ENCODE data around the gene FBXL17.

Gene FBXL17

GRCh38 chr5:108111736-108112135 lies 270.2 kb downstream of the FBXL17 start:
- Mint-ChIP-seq H3K27me3 (no peaks in the 10 kb centered on the region), H3K4me1 (ENCODE audit: low read depth) (no peaks in the 10 kb centered on the region), H3K27ac (no peak overlapping the region), H3K36me3 (ENCODE audit: low read depth) (peaks cover 19% of the 10 kb centered on the region), H3K4me3 (no peak overlapping the region), H3K9me3 (peaks cover 5% of the 10 kb centered on the region)
- no peak for DNase-seq

- peaks cover 25% of the 10 kb centered on the region for H3K36me3 Mint-ChIP-seq (ENCODE audit: low read depth)
- no peak overlapping the region for H3K27ac Mint-ChIP-seq
Measured at GRCh38 chr5:108109059-108109458, 272.8 kb downstream of the FBXL17 start.

DNA sequence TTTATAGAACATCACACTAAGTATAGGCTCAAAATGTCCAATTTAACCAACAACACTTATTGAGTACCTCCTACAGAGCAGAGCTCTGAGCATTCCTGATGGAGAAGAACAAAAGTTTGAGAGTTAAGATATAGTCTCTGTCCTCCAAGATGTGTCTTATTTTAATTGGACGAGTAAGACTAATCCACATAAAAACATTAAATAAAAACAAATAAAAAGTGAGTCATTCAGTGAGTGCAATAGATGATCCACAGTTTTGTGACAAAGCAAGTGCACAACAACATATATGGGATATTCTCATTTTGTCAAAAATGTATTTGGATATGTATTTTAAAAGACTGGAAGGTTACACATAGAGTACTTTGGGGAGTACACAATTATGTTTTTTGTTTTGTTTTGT lies 277.4 kb downstream of the FBXL17 start:
- Mint-ChIP-seq H3K9me3 (no peaks in the 10 kb centered on the region), H3K4me3 (no peak overlapping the region), H3K27me3 (no peaks in the 10 kb centered on the region), H3K27ac (no peak overlapping the region), H3K4me1 (ENCODE audit: low read depth) (no peaks in the 10 kb centered on the region), H3K36me3 (ENCODE audit: low read depth) (peaks cover 21% of the 10 kb centered on the region)
- DNase-seq = no peak

More at GRCh38 chr5:108109059-108109458, 272.8 kb downstream of the FBXL17 start:
- Mint-ChIP-seq H3K9me3 (peaks cover 5% of the 10 kb centered on the region), H3K4me1 (ENCODE audit: low read depth) (no peaks in the 10 kb centered on the region), H3K27me3 (no peaks in the 10 kb centered on the region), H3K4me3 (no peak overlapping the region)
- no peak for DNase-seq

DNA sequence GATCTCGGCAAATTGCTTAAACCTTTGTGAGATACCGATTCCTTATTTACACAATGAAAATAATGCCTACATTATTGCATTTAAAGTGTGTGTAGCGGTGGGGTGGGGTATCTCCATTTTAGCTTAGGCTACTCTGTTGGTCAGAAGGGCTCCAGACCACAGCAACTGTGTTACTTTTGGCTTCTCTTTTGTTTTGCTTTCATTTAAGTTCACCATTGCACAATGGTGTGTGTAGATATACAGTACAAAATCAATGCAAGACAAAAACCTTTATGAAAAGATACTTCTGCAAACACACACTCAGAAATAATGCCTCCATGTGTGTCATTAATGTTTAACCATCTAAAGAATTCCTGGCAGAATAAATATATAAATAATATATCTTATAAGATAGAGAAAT lies 279.4 kb downstream of the FBXL17 start:
- Mint-ChIP-seq H3K27ac (no peak overlapping the region), H3K36me3 (ENCODE audit: low read depth) (peaks cover 17% of the 10 kb centered on the region), H3K4me1 (ENCODE audit: low read depth) (no peaks in the 10 kb centered on the region), H3K4me3 (no peak overlapping the region), H3K27me3 (no peaks in the 10 kb centered on the region), H3K9me3 (no peaks in the 10 kb centered on the region)
- DNase-seq = no peak

DNA sequence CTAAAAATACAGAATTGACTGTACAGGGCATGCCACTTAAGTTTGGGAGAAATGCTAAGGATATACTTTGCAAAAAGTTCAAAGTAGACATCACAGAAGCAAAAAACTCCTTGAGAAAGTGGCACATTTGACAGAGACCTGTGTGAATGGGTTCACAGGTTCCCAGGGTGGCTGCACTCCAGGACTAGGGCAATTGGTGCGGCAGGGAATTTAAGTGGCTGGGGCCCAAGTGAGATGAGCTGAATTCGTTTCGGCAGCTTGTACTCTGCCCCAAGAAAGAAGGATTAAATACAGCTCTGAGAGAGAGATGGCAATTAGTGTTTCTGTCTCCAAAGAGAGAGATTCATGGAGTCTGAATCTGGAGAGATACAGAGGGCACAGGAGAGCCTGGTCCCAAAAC lies 280.1 kb downstream of the FBXL17 start:
- Mint-ChIP-seq H3K36me3 (ENCODE audit: low read depth) (peaks cover 17% of the 10 kb centered on the region), H3K27ac (no peak overlapping the region), H3K4me3 (no peak overlapping the region), H3K27me3 (no peaks in the 10 kb centered on the region), H3K9me3 (no peaks in the 10 kb centered on the region), H3K4me1 (ENCODE audit: low read depth) (no peaks in the 10 kb centered on the region)
- no peak for DNase-seq

DNA sequence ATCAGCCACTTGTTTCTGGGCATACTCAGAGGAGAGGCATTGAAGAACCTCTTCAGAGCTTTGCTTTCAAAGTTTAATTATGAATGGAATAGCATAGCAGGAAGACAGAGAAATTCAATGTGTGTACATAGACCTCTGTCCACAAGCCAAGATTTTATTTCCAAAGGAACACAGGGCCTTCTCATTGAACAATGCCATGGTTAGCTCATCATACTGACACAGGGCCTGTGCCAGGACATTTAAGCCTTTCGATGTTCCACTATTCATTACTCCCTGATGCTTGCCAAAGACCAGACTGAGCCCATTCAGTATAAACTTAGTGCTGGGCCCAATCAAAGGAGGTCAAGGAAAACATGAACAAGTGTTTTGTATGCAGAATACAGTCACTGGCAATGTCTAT lies 280.8 kb downstream of the FBXL17 start:
- Mint-ChIP-seq H3K9me3 (no peaks in the 10 kb centered on the region), H3K4me1 (ENCODE audit: low read depth) (no peaks in the 10 kb centered on the region)
- no peak for DNase-seq

GRCh38 chr5:108094800-108095199 lies 287.1 kb downstream of the FBXL17 start:
- Mint-ChIP-seq H3K36me3 (ENCODE audit: low read depth) (no peaks in the 10 kb centered on the region), H3K9me3 (no peaks in the 10 kb centered on the region), H3K4me3 (no peak overlapping the region), H3K4me1 (ENCODE audit: low read depth) (no peaks in the 10 kb centered on the region), H3K27me3 (no peaks in the 10 kb centered on the region), H3K27ac (no peak overlapping the region)
- DNase-seq = no peak

More for the DNA sequence above, 280.8 kb downstream of the FBXL17 start:
- H3K27me3 Mint-ChIP-seq = no peaks in the 10 kb centered on the region
- H3K36me3 Mint-ChIP-seq (ENCODE audit: low read depth) = peaks cover 13% of the 10 kb centered on the region
- H3K4me3 Mint-ChIP-seq = no peak overlapping the region
- H3K27ac Mint-ChIP-seq = no peak overlapping the region

- no peak overlapping the region for H3K4me3 Mint-ChIP-seq
- no peaks in the 10 kb centered on the region for H3K36me3 Mint-ChIP-seq (ENCODE audit: low read depth)
- H3K9me3 Mint-ChIP-seq = no peaks in the 10 kb centered on the region
- no peak for DNase-seq
- H3K4me1 Mint-ChIP-seq (ENCODE audit: low read depth) = no peaks in the 10 kb centered on the region
- H3K27me3 Mint-ChIP-seq = no peaks in the 10 kb centered on the region
- H3K27ac Mint-ChIP-seq = no peak overlapping the region
Measured at GRCh38 chr5:108093186-108093585, 288.7 kb downstream of the FBXL17 start.

DNA sequence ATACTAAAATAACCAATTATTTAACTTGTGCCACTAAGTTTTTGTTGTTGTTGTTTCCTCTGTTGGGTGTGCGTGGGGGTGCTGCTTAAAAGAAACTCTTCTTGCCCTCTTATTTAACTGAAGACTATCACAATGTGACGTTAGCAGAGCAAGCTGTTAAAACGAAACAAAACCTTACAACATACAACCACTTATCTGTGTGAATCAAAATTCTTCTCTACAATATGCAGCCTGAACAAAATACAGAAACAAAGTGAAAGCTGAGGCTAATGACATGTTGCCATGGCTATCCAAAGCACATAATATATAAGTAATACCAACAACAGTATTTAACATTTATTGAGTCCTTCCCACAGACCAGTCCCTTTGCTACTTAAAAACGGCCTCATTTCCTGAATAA lies 291.0 kb downstream of the FBXL17 start:
- H3K27me3 Mint-ChIP-seq = no peaks in the 10 kb centered on the region
- H3K4me3 Mint-ChIP-seq = no peak overlapping the region
- no peak for DNase-seq
- peaks cover 5% of the 10 kb centered on the region for H3K36me3 Mint-ChIP-seq (ENCODE audit: low read depth)
- H3K27ac Mint-ChIP-seq = no peak overlapping the region
- no peaks in the 10 kb centered on the region for H3K4me1 Mint-ChIP-seq (ENCODE audit: low read depth)
- H3K9me3 Mint-ChIP-seq = no peaks in the 10 kb centered on the region

DNA sequence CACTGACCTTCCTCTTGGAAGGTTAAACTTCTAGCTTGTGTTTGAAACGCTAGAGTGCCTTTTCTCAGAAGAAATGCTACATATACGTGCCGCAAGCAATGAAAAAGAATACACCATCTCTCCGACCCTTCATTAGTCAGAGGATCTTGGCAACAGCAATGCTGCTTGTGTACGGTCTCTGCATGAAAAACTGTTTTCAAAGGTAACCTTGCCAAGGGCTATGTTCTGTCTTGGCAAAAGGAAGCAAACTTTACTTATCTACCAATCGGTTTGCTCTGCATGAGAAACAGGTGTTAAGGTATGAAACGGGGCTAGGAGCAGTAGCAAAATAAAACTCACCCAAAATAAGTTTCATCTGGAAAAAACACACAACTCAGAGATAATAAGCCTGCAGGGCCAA lies 297.8 kb downstream of the FBXL17 start:
- Mint-ChIP-seq H3K4me1 (ENCODE audit: low read depth) (no peaks in the 10 kb centered on the region), H3K9me3 (no peaks in the 10 kb centered on the region), H3K36me3 (ENCODE audit: low read depth) (peaks cover 11% of the 10 kb centered on the region), H3K27me3 (no peaks in the 10 kb centered on the region), H3K27ac (no peak overlapping the region), H3K4me3 (no peak overlapping the region)
- DNase-seq = no peak

DNA sequence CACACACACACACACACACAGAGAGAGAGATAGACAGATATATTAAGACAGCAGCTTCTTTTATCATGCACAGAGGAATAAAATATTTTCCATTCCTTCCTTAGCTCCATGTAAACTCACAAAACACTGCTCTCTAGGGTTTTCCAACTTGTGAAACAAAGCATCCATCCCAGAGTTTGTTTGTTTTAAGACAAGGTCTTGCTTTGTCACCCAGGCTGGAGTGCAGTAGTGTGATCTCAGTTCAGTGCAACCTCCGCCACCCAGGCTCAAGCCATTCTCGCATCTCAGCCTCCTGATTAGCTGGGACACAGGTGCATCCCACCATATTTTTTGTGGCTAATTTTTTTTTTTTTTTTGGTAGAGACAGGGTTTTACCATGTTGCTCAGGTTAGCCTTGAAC lies 298.7 kb downstream of the FBXL17 start:
- DNase-seq = no peak
- no peaks in the 10 kb centered on the region for H3K9me3 Mint-ChIP-seq
- no peak overlapping the region for H3K27ac Mint-ChIP-seq
- no peak overlapping the region for H3K4me3 Mint-ChIP-seq
- peaks cover 12% of the 10 kb centered on the region for H3K36me3 Mint-ChIP-seq (ENCODE audit: low read depth)
- H3K4me1 Mint-ChIP-seq (ENCODE audit: low read depth) = no peaks in the 10 kb centered on the region
- no peaks in the 10 kb centered on the region for H3K27me3 Mint-ChIP-seq

DNA sequence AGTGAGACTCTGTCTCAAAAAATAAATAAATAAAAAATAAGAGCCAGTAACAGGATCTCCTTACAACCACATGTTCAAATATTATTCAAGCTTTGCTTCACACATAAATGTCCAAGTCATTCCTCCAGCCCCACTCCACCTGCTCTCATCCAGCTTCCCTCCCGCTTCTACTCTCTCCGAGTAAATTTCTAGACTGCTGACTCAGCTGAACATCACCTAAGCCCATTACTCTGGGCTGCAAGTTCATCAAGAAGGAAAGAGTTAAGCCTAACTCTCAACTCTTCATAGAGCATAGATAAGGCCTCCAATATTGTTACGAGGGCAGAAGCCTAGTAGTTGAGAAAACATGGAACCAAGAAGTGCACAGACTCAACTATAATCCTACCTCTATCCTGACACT lies 300.2 kb downstream of the FBXL17 start:
- Mint-ChIP-seq H3K9me3 (no peaks in the 10 kb centered on the region), H3K4me1 (ENCODE audit: low read depth) (no peaks in the 10 kb centered on the region), H3K27ac (no peak overlapping the region), H3K36me3 (ENCODE audit: low read depth) (peaks cover 13% of the 10 kb centered on the region), H3K4me3 (no peak overlapping the region), H3K27me3 (no peaks in the 10 kb centered on the region)
- no peak for DNase-seq

GRCh38 chr5:108079753-108080152 lies 302.1 kb downstream of the FBXL17 start:
- no peak overlapping the region for H3K4me3 Mint-ChIP-seq
- H3K27ac Mint-ChIP-seq = no peak overlapping the region
- H3K9me3 Mint-ChIP-seq = peaks cover 6% of the 10 kb centered on the region
- no peak for DNase-seq
- H3K36me3 Mint-ChIP-seq (ENCODE audit: low read depth) = peaks cover 20% of the 10 kb centered on the region
- no peaks in the 10 kb centered on the region for H3K4me1 Mint-ChIP-seq (ENCODE audit: low read depth)
- H3K27me3 Mint-ChIP-seq = no peaks in the 10 kb centered on the region

DNA sequence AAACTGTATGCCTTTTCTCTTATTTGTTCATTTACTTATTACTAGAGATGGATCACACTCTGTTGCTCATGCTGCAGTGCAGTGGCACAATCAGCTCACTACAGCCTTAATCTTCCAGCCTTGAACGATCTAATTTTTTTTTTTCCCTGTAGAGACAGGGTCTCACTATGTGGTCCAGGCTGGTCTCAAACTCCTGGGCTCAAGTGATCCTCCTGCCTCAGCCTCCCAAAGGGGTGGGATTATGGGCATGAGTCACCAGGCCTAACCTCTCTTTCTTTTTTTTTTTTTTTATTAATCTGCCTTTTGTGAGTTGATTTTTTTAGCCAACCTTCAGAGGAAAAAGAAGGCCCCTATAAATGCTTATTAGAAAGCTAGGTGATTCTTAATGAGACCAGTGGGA lies 303.0 kb downstream of the FBXL17 start:
- Mint-ChIP-seq H3K9me3 (peaks cover 11% of the 10 kb centered on the region), H3K36me3 (ENCODE audit: low read depth) (peaks cover 24% of the 10 kb centered on the region), H3K27ac (no peak overlapping the region), H3K27me3 (no peaks in the 10 kb centered on the region), H3K4me3 (no peak overlapping the region), H3K4me1 (ENCODE audit: low read depth) (no peaks in the 10 kb centered on the region)
- DNase-seq = no peak

GRCh38 chr5:108078345-108078744 lies 303.6 kb downstream of the FBXL17 start:
- DNase-seq = no peak
- Mint-ChIP-seq H3K9me3 (peaks cover 14% of the 10 kb centered on the region), H3K27ac (no peak overlapping the region), H3K27me3 (no peaks in the 10 kb centered on the region), H3K4me3 (no peak overlapping the region), H3K4me1 (ENCODE audit: low read depth) (no peaks in the 10 kb centered on the region), H3K36me3 (ENCODE audit: low read depth) (peaks cover 24% of the 10 kb centered on the region)

GRCh38 chr5:108074626-108075025 lies 307.3 kb downstream of the FBXL17 start:
- peaks cover 4% of the 10 kb centered on the region for H3K4me1 Mint-ChIP-seq (ENCODE audit: low read depth)
- H3K27me3 Mint-ChIP-seq = no peaks in the 10 kb centered on the region
- peaks cover 14% of the 10 kb centered on the region for H3K9me3 Mint-ChIP-seq
- peaks cover 19% of the 10 kb centered on the region for H3K36me3 Mint-ChIP-seq (ENCODE audit: low read depth)
- DNase-seq = no peak
- no peak overlapping the region for H3K27ac Mint-ChIP-seq
- H3K4me3 Mint-ChIP-seq = no peak overlapping the region

Data from activated T-cell treated with anti-CD3 and anti-CD28 coated beads, Interleukin-2, amount 50 U/mL, for 24 hours (primary cell).